Lower leg skin (tissue), 4 donors: Measurements from ENCODE around the gene LRFN2. TPM values are rescaled to one million over a fixed set of nuclear protein-coding genes. Genes with fewer than 3 reads are reported as not detected.

Experiments used
- DNase-seq, 2 donors: peaks; one replicate each; pipeline ENCODE4 v3.0.0-alpha.2; 2019; ENCODE audit warnings: low spot score in 2 of 2
- H3K4me3 ChIP-seq: fragments of 200-600 bp; sonication (generic); 2 replicates; pipeline ENCODE4 v1.5.1; 2017; ENCODE audit warnings: mild to moderate bottlenecking, low read depth; ENCODE audit not compliant: poor library complexity, severe bottlenecking
- POLR2A ChIP-seq, 2 donors: fragments of 450-650 bp; IDR thresholded peaks; one replicate each; pipeline ENCODE4 v1.6.1; 2016 to 2017; ENCODE audit warnings: antibody characterized with exemption in 2 of 2, mild to moderate bottlenecking in 1 of 2, moderate library complexity in 1 of 2
- WGBS, 2 donors: methylation state at CpG; one replicate each; pipeline ENCODE4 v1.1.5; 2018; 5-methylcytosine and 5-hydroxymethylcytosine counted together
- intact Hi-C: fragments of 100-400 bp; cut with DNase I; formaldehyde crosslinking; loops from one replicate; pipeline ENCODE4 v1.15.0; 2023; ENCODE audit warnings: low total_unique reads
- total RNA-seq, 4 donors: library from RNA; depleted of rRNA; stranded (reverse); fragments of >200 nt; gene quantifications; one replicate each; pipeline ENCODE4 v1.1.0, GENCODE V29; 2016
- TF ChIP-seq, protein P1 (sequence below), 3 donors: fragments of 450-650 bp; IDR thresholded peaks; one replicate each; pipeline ENCODE4 v1.5.1; 2016; ENCODE audit warnings: antibody characterized with exemption in 3 of 3, mild to moderate bottlenecking in 3 of 3, moderate library complexity in 2 of 3

Gene LRFN2
- total RNA-seq, 4 donors from 2014 or later: 0.10 TPM; not detected in 3

DNA sequence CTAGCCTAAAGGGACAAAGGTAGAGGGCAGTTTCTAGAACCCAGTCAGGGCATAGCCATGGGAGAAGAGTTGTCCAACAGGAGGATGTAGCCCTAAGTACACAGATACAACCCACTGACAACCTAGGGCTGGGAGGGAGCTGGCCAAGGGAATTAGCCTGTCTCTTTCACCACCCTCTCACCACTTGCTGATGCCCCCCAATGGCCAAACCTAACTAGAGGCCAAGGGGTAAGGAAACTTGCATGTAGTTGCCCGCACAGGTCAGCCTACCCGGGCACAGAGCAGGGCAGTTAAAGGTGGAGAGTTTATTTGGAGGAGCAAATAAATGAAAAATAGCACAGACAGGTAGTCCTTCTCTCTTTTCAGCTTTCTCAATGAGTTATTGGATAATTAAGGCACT lies 143.3 kb downstream of the LRFN2 start:
- WGBS, 2 donors: 93% methylated on average over 2 of the region's 2 CpGs
- intact Hi-C loops: no loop called here
- TF ChIP-seq, protein P1, sequence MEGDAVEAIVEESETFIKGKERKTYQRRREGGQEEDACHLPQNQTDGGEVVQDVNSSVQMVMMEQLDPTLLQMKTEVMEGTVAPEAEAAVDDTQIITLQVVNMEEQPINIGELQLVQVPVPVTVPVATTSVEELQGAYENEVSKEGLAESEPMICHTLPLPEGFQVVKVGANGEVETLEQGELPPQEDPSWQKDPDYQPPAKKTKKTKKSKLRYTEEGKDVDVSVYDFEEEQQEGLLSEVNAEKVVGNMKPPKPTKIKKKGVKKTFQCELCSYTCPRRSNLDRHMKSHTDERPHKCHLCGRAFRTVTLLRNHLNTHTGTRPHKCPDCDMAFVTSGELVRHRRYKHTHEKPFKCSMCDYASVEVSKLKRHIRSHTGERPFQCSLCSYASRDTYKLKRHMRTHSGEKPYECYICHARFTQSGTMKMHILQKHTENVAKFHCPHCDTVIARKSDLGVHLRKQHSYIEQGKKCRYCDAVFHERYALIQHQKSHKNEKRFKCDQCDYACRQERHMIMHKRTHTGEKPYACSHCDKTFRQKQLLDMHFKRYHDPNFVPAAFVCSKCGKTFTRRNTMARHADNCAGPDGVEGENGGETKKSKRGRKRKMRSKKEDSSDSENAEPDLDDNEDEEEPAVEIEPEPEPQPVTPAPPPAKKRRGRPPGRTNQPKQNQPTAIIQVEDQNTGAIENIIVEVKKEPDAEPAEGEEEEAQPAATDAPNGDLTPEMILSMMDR (IDR thresholded peaks at IDR 0.05): no peak
- no peak for TF ChIP-seq POLR2A (IDR thresholded peaks at IDR 0.05)
- DNase-seq: no peak
- no peak overlapping the region for H3K4me3 ChIP-seq

DNA sequence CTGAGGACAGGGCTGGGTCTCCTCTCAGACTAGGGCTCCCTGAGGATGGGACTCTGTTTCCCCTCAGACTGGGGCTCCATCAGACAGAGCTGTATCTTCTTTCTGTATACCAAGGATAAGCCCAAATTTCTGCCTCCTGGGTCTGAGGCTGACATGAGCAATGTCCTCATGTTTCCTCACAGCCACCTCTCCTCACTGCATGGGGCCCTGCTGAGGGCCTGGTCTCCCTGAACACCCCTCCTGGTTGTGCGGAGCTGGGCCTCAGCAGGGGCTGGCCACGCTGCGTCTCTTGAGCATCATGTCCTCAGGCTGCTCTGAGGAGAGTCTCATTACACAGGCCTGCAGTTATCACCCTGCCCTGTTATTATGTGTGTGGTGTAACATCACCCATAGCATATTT lies 144.6 kb downstream of the LRFN2 start:
- no peak for DNase-seq
- no peak overlapping the region for H3K4me3 ChIP-seq
- intact Hi-C loops: no loop called here
- WGBS, 2 donors: 93 to 94% methylated on average over 3 of the region's 3 CpGs
- no peak for TF ChIP-seq POLR2A (IDR thresholded peaks at IDR 0.05)
- TF ChIP-seq, protein P1 (IDR thresholded peaks at IDR 0.05): no peak

DNA sequence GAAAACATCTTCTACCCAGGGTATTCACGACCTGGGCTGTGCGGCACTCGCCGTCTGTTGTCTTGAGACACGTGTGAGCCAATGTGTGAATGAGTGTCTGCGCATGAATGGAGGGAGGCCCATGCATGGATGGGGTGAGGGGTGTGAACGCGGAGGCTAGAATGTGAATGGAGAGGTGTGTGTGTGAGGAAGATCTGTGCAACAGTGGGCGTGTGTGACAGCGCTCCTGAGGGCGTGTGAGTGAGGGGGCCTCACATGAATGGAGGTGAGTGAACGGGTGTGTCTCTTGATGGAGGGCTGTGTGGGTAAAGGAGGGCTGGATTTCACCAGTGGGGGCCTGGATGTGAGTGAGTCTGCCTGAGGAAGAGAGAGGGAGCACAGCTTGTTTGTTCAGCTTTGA lies 146.0 kb downstream of the LRFN2 start:
- TF ChIP-seq POLR2A (IDR thresholded peaks at IDR 0.05): no peak
- TF ChIP-seq, protein P1 (IDR thresholded peaks at IDR 0.05): no peak
- WGBS, 2 donors: 92% methylated on average over 12 of the region's 12 CpGs

DNA sequence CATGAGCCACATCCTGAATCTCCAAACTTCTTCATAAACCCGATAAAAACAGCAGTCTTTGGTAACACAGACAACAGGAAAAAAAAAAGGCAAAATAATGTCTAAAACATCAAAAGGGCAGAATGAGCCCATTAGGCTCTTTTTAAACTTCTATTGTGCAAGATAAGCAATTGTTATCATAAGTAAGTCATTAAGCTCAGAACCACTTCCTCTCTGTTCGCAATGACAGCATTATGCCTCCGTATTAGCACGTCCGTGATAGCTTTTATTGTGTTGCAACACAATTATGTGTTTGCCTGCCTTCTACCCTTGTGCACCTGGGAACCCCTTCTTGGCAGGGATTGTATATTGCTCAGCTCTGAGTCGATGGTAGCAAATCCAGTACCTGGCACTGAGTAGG lies 147.1 kb downstream of the LRFN2 start:
- 53 to 55% methylated on average over 6 of the region's 6 CpGs for WGBS, 2 donors
- H3K4me3 ChIP-seq: no peak overlapping the region
- DNase-seq: no peak
- intact Hi-C loops: no loop called here
- no peak for TF ChIP-seq POLR2A (IDR thresholded peaks at IDR 0.05)
- TF ChIP-seq, protein P1 (IDR thresholded peaks at IDR 0.05): no peak

More for the DNA sequence above, 146.0 kb downstream of the LRFN2 start:
- no peak for DNase-seq
- intact Hi-C loops: no loop called here
- H3K4me3 ChIP-seq: no peak overlapping the region

DNA sequence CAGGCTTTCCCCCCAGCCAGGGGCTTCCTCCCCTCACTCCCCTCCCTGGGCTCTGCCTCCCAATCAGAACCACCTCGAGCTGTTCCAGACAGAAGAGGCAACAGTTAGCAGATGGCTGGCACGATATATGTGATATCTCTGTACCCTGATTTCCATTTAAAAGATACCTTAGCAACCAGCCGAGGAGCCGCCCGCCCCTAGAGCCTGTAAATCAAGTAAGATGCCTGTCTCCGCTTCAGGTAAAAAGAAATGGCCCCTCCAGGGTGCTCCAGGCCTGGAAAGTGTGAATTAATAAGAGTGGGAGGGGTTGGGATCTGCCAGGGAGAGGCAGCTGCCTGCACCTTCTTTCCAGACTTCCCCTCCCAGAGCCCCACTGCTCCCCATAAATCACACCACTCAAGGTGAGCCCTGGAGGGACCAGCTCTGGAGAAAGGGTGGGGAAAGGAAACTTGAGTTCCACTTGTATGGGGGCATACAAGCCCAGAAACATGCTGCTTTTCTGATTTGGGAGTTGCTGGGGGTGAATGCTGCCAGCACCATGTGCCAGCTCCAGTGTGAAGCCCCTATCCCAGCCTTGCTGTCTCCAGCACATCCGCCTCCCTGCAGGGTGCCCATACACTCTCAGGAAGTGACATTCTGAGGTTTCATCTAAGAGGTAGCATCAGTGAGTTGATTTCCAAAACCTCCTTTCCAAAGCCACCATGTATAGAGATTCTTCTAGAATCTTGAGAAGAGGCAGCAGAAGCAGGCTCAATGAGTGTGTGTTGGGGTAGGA lies 148.0 kb downstream of the LRFN2 start:
- DNase-seq: no peak
- no peak overlapping the region for H3K4me3 ChIP-seq
- intact Hi-C loops: no loop called here
- TF ChIP-seq, protein P1 (IDR thresholded peaks at IDR 0.05): no peak
- TF ChIP-seq POLR2A (IDR thresholded peaks at IDR 0.05): no peak
- 65 to 69% methylated on average over 7 of the region's 7 CpGs for WGBS, 2 donors
